Thymus (tissue), 11 donors: ENCODE results near the gene F8. TPM values are rescaled to one million over a fixed set of nuclear protein-coding genes. Genes with fewer than 3 reads are reported as not detected.
"Not testable (repeated sequence)": the region's sequence is repeated elsewhere in the genome, so short reads cannot be mapped to it uniquely, and the experiment has no call there.

Experiments used
- DNase-seq, 9 donors: peaks; one replicate each; pipeline ENCODE4 v3.0.0-alpha.2; 2013; ENCODE audit warnings: low spot score in 9 of 9, low read depth in 6 of 9, missing footprints in 1 of 9
- H3K27ac ChIP-seq, 2 donors: one replicate each; pipeline ENCODE4 v1.5.1; 2013; ENCODE audit warnings: control low read depth in 1 of 2, low read depth in 1 of 2, low read length in 1 of 2, mild to moderate bottlenecking in 1 of 2, moderate library complexity in 1 of 2
- H3K27me3 ChIP-seq, 2 donors: one replicate each; pipeline ENCODE4 v1.5.1; 2013; ENCODE audit warnings: low read length in 1 of 2; ENCODE audit not compliant: control insufficient read depth in 2 of 2, insufficient read depth in 1 of 2
- H3K36me3 ChIP-seq, 2 donors: one replicate each; pipeline ENCODE4 v1.5.1; 2013; ENCODE audit warnings: low read length in 1 of 2, mild to moderate bottlenecking in 1 of 2, moderate library complexity in 1 of 2; ENCODE audit not compliant: control insufficient read depth in 2 of 2, insufficient read depth in 2 of 2
- H3K4me1 ChIP-seq, 2 donors: one replicate each; pipeline ENCODE4 v1.5.1; 2013; ENCODE audit warnings: low read length in 2 of 2; ENCODE audit not compliant: control insufficient read depth in 2 of 2, insufficient read depth in 2 of 2
- H3K4me3 ChIP-seq, 2 donors: one replicate each; pipeline ENCODE4 v1.5.1; 2013; ENCODE audit warnings: low read length in 2 of 2, control low read depth in 1 of 2, mild to moderate bottlenecking in 1 of 2
- H3K9me3 ChIP-seq, 2 donors: one replicate each; pipeline ENCODE4 v1.5.1; 2013; ENCODE audit warnings: low read length in 1 of 2, mild to moderate bottlenecking in 1 of 2; ENCODE audit not compliant: control insufficient read depth in 2 of 2, insufficient read depth in 1 of 2
- WGBS: extraction: QIAGEN DNeasy Blood & Tissue Kit; methylation state at CpG from one replicate; pipeline ENCODE4 v1.1.7; 2013; 5-methylcytosine and 5-hydroxymethylcytosine counted together
- polyA plus RNA-seq: library from polyadenylated mRNA; stranded (reverse); fragments of 200-250 nt; gene quantifications from one replicate; pipeline ENCODE4 v1.2.3, GENCODE V29; 2013
- total RNA-seq: library from RNA; stranded (reverse); fragments of 120-200 nt; gene quantifications from one replicate; pipeline ENCODE4 v1.2.4, GENCODE V29; 2013
- donor health status: healthy.

The F8 gene
- total and polyA plus RNA-seq, 2 donors = 2.9 to 10.7 TPM

DNA sequence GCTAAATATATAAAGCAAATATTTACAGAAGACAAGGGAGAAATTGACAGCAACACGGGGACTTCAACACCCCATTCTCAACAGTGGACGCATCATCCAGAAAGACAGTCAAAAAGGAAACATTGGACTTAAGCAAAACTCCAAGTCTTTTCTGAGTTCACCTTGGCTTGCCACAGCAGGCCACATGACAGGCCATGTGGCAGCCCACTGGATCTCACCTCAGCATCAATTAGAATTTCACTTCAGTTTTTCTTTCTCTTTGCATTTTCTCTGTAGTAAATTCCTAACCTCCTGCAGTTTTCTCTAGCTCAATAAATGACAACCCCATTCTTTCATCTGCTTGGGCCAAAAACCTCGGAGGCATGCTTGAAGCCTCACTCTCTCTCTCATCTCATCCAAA lies 200.5 kb downstream of the F8 start:
- WGBS = 96% methylated on average over 3 of the region's 3 CpGs
- no peak for DNase-seq
- Histone ChIP-seq H3K36me3 (no peaks in the 10 kb centered on the region), H3K27ac (no peak overlapping the region), H3K4me3 (no peak overlapping the region), H3K27me3 (no peaks in the 10 kb centered on the region), H3K9me3 (no peaks in the 10 kb centered on the region), H3K4me1 (no peaks in the 10 kb centered on the region)

DNA sequence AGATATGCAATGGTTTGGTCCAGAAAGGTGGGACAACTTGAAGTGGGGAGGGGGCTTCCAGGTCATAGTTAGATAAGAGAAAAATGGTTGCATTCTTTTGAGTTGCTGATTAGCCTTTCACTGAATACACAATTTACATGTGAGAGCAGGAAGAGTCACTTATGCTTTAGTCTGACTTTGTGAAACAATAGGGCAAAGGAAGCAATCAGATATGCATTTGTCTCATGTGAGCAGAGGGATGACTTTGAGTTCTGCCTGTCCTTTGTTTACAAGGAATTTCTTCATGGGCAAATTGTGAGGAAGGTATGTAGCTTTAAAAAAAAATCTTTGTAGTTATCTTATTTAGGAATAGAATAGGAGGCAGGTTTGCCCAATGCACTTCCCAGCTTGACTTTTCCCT lies 201.0 kb downstream of the F8 start:
- Histone ChIP-seq H3K9me3 (no peaks in the 10 kb centered on the region), H3K36me3 (no peaks in the 10 kb centered on the region), H3K27me3 (no peaks in the 10 kb centered on the region), H3K27ac (no peak overlapping the region), H3K4me3 (no peak overlapping the region), H3K4me1 (no peaks in the 10 kb centered on the region)
- no peak for DNase-seq

GRCh38 chrX:154819771-154820341 lies 202.7 kb downstream of the F8 start:
- Histone ChIP-seq H3K27me3 (no peaks in the 10 kb centered on the region), H3K36me3 (no peaks in the 10 kb centered on the region), H3K9me3 (no peaks in the 10 kb centered on the region), H3K4me3 (no peak overlapping the region), H3K4me1 (no peaks in the 10 kb centered on the region), H3K27ac (no peak overlapping the region)
- DNase-seq = no peak
- 98% methylated on average over 7 of the region's 7 CpGs for WGBS

DNA sequence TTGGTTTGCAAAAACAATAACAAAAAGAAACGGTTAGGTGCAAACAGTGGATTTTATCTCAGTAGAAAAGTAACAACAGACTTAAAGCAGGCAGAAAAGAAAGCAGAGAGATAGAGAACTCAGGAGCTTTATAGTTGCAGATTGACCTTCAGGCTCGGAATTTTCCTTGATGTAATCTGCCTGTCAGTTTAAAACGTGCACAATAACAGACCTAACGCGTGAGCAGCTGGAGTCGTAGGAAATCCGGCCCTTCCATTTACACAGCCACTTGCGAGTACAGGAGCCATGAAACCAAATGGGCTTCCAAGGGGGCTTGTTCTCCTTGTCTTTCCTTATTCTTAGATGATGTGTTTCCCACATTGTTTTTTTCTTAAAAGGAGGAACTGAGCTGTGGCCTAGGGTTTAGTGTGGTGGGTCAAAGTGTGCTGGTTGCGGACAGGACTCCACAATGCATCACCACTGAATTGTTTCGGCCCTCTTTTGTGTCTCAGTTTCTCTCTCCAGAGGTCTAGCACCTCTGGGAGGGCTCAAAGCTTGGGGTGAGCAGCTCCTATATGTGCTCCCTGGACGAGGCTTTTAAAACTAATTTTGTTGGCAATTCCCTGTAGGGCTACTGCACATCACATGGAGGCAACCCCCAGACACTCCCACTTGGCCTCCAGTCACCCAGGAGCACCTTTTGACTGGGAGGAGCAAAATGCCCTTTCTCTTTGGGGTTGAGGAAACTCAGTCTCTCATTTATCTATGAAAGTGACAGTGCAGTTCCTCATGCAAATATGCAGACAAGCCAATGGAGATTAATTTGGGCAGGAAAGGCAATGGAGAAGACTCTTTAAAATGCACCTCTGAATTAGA lies 203.4 kb downstream of the F8 start:
- Histone ChIP-seq H3K9me3 (no peaks in the 10 kb centered on the region), H3K27me3 (no peaks in the 10 kb centered on the region), H3K27ac (no peak overlapping the region), H3K36me3 (no peaks in the 10 kb centered on the region), H3K4me1 (no peaks in the 10 kb centered on the region), H3K4me3 (no peak overlapping the region)
- WGBS = 95% methylated on average over 11 of the region's 11 CpGs
- no peak for DNase-seq

DNA sequence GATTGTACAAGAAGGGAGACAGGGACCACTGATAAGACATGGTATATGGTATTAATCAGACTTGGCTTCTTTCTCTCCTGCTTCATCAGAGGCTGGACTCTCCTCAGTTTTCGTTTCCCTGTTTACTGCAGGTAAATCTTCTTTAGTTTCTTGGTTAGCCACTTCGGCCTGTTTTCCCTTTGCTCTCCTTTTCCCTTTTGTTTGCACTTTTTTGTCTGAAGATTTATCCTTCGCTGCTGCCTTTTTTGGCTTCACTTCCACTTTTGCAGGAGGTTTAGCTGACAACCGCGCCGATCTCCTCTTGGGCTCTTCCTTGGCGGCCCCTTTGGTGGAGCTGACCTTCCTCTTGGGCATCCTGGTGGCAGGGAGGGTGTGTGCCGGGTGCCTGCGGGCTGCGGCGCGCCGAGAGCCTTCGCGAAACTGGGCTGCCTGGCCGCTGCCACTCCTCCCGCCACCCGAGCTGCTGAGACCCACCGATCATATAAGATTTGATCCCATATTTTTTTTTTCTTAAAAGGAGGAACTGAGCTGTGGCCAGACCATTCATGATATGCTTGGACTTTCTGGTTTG lies 205.4 kb downstream of the F8 start:
- not testable (repeated sequence) for H3K4me3 ChIP-seq, H3K27ac ChIP-seq, H3K27me3 ChIP-seq, H3K36me3 ChIP-seq, H3K9me3 ChIP-seq, DNase-seq, H3K4me1 ChIP-seq
- 98% methylated on average over 19 of the region's 19 CpGs for WGBS

GRCh38 chrX:154816326-154816898 lies 206.1 kb downstream of the F8 start:
- 59% methylated on average over 4 of the region's 4 CpGs for WGBS
- DNase-seq, H3K27ac ChIP-seq, H3K9me3 ChIP-seq, H3K4me1 ChIP-seq, H3K4me3 ChIP-seq, H3K36me3 ChIP-seq, H3K27me3 ChIP-seq: not testable (repeated sequence)

DNA sequence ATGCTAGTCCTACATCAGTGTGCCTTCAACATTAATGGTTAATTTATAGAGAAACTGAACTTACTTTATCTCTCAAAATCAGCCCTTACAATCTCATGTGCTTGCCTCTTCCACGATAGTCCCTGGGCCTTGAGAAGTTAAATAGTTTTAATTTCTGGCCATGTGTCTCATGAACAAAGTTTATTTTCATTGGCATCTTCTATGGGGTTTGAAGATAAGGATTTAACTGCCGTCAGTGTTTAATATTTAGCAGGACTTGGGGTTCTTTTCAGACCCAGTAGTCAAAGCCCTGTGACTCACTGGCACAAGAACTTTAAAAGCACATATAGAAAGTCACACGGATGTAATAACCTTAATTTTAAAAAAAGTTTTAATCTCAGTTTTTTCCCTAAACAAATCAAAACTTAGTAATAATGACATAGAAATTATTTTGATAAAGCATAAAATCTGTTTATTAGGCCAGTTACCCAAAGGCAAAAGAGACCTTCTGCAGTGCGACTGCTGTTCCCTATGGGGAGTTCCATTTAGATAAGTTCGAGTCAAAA lies 207.2 kb downstream of the F8 start:
- no peak for DNase-seq
- Histone ChIP-seq H3K9me3 (no peaks in the 10 kb centered on the region), H3K4me3 (no peak overlapping the region), H3K36me3 (no peaks in the 10 kb centered on the region), H3K4me1 (peaks cover 0 to 1% of the 10 kb centered on the region in 2 donors), H3K27ac (no peak overlapping the region), H3K27me3 (no peaks in the 10 kb centered on the region)
- WGBS = 94% methylated on average over 5 of the region's 5 CpGs

GRCh38 chrX:154813801-154814200 lies 208.7 kb downstream of the F8 start:
- no peaks in the 10 kb centered on the region for H3K27me3 ChIP-seq
- H3K4me3 ChIP-seq = no peak overlapping the region
- no peaks in the 10 kb centered on the region for H3K9me3 ChIP-seq
- H3K4me1 ChIP-seq = peaks cover 0 to 2% of the 10 kb centered on the region in 2 donors
- no peak for DNase-seq
- H3K27ac ChIP-seq = no peak overlapping the region
- no peaks in the 10 kb centered on the region for H3K36me3 ChIP-seq
- 97% methylated on average over 1 of the region's 1 CpG for WGBS
